CD4-positive, alpha-beta T cell (primary cell): ENCODE measurements around the gene MINDY3. TPM values are rescaled to one million over a fixed set of nuclear protein-coding genes. Genes with fewer than 3 reads are reported as not detected.

Source experiments
- ATAC-seq: fragments of 200-7000 bp; cut with Tn5 transposase; one replicate; pipeline ENCODE4 v1.10.0; 2022; ENCODE audit warnings: mild to moderate bottlenecking; ENCODE audit not compliant: poor library complexity
- CTCF ChIA-PET: fragments of 350-600 bp; sonication (Branson Sonifier 250); formaldehyde crosslinking; loops from one replicate; lab custom pipeline; 2021; ENCODE audit warnings: antibody characterized with exemption, inconsistent platforms; lab: Charles Lee
- POLR2A ChIA-PET: fragments of 350-600 bp; sonication (Branson Sonifier 250); formaldehyde crosslinking; loops from one replicate; lab custom pipeline; 2021; ENCODE audit warnings: antibody characterized with exemption, inconsistent platforms; lab: Charles Lee
- DNase-seq, 14 experiments: peaks; one replicate each; pipeline ENCODE4 v3.0.0-alpha.2; 2013 to 2020; ENCODE audit warnings: mixed read lengths in 2 of 14
- H3K27ac ChIP-seq, 2 donors: one replicate each; pipeline versions ENCODE4 v1.5.1 to v1.7.0; 2013; ENCODE audit warnings: low read length in 2 of 2, low read depth in 1 of 2, mild to moderate bottlenecking in 1 of 2
- H3K27me3 ChIP-seq, 2 experiments: 1 replicate in 1 of 2; 2 replicates in 1 of 2; pipeline versions ENCODE4 v1.6.1 to v1.7.0; 2013; ENCODE audit warnings: low read length in 2 of 2, control low read depth in 1 of 2, mild to moderate bottlenecking in 1 of 2, moderate library complexity in 1 of 2; ENCODE audit not compliant: insufficient read depth in 2 of 2, control insufficient read depth in 1 of 2
- H3K36me3 ChIP-seq: one replicate; pipeline ENCODE4 v1.6.1; 2013; ENCODE audit warnings: low read length, control low read depth; ENCODE audit not compliant: insufficient read depth
- H3K4me1 ChIP-seq: one replicate; pipeline ENCODE4 v1.6.1; 2013; ENCODE audit warnings: low read length, control low read depth; ENCODE audit not compliant: insufficient read depth
- H3K4me3 ChIP-seq: one replicate; pipeline ENCODE4 v1.5.1; 2013; ENCODE audit warnings: mild to moderate bottlenecking, low read length, moderate library complexity
- H3K9me3 ChIP-seq, 2 experiments: 1 replicate in 1 of 2; 2 replicates in 1 of 2; pipeline versions ENCODE4 v1.6.1 to v1.7.0; 2013; ENCODE audit warnings: low read length in 2 of 2, mild to moderate bottlenecking in 2 of 2, control low read depth in 1 of 2, moderate library complexity in 1 of 2; ENCODE audit not compliant: control insufficient read depth in 1 of 2, insufficient read depth in 1 of 2
- H3K27ac Mint-ChIP-seq: one replicate; pipeline ENCODE4 v1.8.0; 2020; ENCODE audit warnings: mixed read lengths
- H3K27me3 Mint-ChIP-seq: one replicate; pipeline ENCODE4 v1.8.0; 2021; ENCODE audit warnings: mixed read lengths
- H3K36me3 Mint-ChIP-seq: one replicate; pipeline ENCODE4 v1.8.0; 2021; ENCODE audit warnings: low read depth, mixed read lengths
- H3K4me1 Mint-ChIP-seq: one replicate; pipeline ENCODE4 v1.8.0; 2021; ENCODE audit warnings: low read depth, mixed read lengths
- H3K4me3 Mint-ChIP-seq: one replicate; pipeline ENCODE4 v1.8.0; 2020; ENCODE audit warnings: mild to moderate bottlenecking, mixed read lengths
- H3K9me3 Mint-ChIP-seq: one replicate; pipeline ENCODE4 v1.8.0; 2020; ENCODE audit warnings: mixed read lengths
- intact Hi-C, 2 experiments: fragments of 100-400 bp; cut with DNase I in 1 of 2; cut with micrococcal nuclease in 1 of 2; formaldehyde crosslinking; loops; one replicate each; pipeline versions ENCODE4 v1.15.1 to v1.9.0; 2023 to 2025; cut with DNase I, micrococcal nuclease
- total RNA-seq, 174 experiments: library from RNA in 2 of 174; stranded (reverse) in 2 of 174; gene quantifications; one replicate each; pipeline ENCODE4 v1.2.3 and lab custom pipeline; 2021 to 2026
- TF ChIP-seq, protein P1 (sequence below): fragments of 200-600 bp; IDR thresholded peaks from one replicate; pipeline ENCODE4 v1.8.0; 2022; ENCODE audit warnings: antibody characterized with exemption, mild to moderate bottlenecking

The MINDY3 gene
- total RNA-seq, 2 experiments from 2014 or later = 39.8 to 40.6 TPM

DNA sequence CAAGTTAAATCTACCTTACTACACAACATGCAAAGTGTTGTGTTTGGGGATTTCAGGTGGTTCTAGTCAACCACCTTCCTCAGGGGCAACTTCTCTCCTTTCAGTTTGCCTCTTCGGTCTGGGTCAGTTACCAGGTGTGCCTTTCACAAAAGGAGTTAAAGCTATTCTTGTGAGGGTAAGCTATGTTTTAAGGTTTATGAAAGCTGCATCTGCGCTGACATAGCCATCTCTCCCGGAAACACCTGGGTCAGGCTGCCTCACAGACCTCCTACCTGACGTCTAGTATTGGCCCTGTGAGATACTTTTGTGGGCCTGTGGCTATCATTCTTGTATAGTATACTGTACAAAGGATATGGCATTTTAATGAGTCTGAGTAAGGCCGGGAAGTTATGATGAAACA lies 72.9 kb downstream of the MINDY3 start:
- Histone ChIP-seq H3K27me3 (no peaks in the 10 kb centered on the region), H3K27ac (no peak overlapping the region), H3K36me3 (peaks cover 57% of the 10 kb centered on the region), H3K4me3 (no peak overlapping the region), H3K4me1 (no peaks in the 10 kb centered on the region), H3K9me3 (no peaks in the 10 kb centered on the region)
- no peak overlapping the region for H3K4me3 Mint-ChIP-seq
- H3K27ac Mint-ChIP-seq = no peak overlapping the region
- DNase-seq = no peak
- TF ChIP-seq, protein P1, sequence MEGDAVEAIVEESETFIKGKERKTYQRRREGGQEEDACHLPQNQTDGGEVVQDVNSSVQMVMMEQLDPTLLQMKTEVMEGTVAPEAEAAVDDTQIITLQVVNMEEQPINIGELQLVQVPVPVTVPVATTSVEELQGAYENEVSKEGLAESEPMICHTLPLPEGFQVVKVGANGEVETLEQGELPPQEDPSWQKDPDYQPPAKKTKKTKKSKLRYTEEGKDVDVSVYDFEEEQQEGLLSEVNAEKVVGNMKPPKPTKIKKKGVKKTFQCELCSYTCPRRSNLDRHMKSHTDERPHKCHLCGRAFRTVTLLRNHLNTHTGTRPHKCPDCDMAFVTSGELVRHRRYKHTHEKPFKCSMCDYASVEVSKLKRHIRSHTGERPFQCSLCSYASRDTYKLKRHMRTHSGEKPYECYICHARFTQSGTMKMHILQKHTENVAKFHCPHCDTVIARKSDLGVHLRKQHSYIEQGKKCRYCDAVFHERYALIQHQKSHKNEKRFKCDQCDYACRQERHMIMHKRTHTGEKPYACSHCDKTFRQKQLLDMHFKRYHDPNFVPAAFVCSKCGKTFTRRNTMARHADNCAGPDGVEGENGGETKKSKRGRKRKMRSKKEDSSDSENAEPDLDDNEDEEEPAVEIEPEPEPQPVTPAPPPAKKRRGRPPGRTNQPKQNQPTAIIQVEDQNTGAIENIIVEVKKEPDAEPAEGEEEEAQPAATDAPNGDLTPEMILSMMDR = no peak
- H3K9me3 Mint-ChIP-seq = no peaks in the 10 kb centered on the region
- intact Hi-C loops = no loop called here
- no peaks in the 10 kb centered on the region for H3K27me3 Mint-ChIP-seq
- ChIA-PET POLR2A (no interaction called here), CTCF (no interaction called here)
- no peak for ATAC-seq
- H3K4me1 Mint-ChIP-seq = no peaks in the 10 kb centered on the region
- H3K36me3 Mint-ChIP-seq = peaks cover 95% of the 10 kb centered on the region

DNA sequence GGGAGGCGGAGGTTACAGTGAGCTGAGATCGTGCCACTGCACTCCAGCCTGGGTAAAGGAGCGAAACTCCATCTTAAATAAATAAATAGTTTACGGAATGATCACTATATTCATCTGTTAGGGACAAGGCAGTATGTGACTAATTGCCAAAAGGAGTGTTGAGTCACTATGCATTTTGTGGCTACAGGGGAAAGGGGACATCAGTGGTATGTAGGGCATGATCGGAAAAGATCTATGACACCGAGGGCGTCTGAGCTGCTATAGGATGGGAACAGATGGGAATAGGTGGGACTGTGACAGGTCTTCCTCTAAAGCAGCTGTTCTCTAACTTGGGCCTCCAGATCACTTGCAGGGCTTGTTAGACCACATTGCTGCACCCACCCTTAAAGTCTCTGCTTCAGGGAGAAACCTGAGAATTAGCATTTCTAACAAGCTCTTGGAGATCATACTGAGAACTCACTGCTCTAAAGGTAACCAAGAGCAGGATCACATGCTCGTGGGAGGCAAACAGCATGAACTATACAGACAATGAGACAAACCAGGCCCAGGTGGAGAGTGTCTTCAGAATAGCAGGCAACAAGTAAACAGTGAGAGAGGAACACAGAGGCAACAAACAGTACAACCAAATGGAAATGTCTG lies 75.5 kb downstream of the MINDY3 start:
- H3K27ac ChIP-seq = no peak overlapping the region
- Mint-ChIP-seq H3K4me3 (no peak overlapping the region), H3K9me3 (no peaks in the 10 kb centered on the region), H3K36me3 (peaks cover 100% of the 10 kb centered on the region), H3K4me1 (no peaks in the 10 kb centered on the region), H3K27me3 (no peaks in the 10 kb centered on the region), H3K27ac (no peak overlapping the region)
- H3K9me3 ChIP-seq = no peaks in the 10 kb centered on the region
- ATAC-seq (no peak), DNase-seq (no peak)
- H3K27me3 ChIP-seq = no peaks in the 10 kb centered on the region
- ChIA-PET CTCF (no interaction called here), POLR2A (no interaction called here)
- H3K4me3 ChIP-seq = no peak overlapping the region
- peaks cover 69% of the 10 kb centered on the region for H3K36me3 ChIP-seq
- intact Hi-C loops = no loop called here
- no peaks in the 10 kb centered on the region for H3K4me1 ChIP-seq
- TF ChIP-seq, protein P1 = no peak

DNA sequence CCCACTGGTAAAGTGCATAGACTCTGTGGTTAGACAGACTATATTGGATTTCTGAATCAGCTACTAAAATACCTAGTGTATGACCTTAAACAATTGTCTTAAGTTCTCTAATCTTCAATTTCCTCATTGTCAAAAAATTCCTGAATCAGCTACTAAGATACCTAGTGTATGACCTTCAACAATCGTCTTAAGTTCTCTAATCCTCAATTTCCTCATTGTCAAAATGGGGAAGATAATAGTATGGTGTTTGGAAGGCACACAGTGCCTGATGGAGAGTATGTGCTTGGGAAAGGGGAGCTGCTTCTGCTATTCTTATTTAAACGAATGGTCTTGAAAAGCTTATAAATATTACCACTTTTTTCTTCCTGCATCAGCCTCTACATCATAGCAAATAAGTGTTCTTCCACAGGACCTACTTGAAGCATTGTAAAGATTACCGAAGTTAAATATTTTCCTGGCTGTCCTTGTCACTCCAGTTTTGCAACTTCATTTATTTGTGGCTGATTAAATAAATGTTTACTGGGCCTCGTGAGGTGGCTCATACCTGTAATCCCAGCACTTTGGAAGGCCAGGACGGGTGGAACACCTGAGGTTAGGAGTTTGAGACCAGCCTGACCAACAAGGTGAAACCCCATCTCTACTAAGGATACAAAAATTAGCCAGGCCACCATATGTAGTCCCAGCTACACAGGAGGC lies 76.2 kb downstream of the MINDY3 start:
- Mint-ChIP-seq H3K4me3 (no peak overlapping the region), H3K27ac (no peak overlapping the region), H3K9me3 (no peaks in the 10 kb centered on the region), H3K36me3 (peaks cover 100% of the 10 kb centered on the region), H3K27me3 (no peaks in the 10 kb centered on the region), H3K4me1 (no peaks in the 10 kb centered on the region)
- TF ChIP-seq, protein P1 = no peak
- POLR2A ChIA-PET = no interaction called here
- ATAC-seq (no peak), DNase-seq (no peak)
- H3K9me3 ChIP-seq = no peaks in the 10 kb centered on the region
- H3K27ac ChIP-seq = no peak overlapping the region
- no peak overlapping the region for H3K4me3 ChIP-seq
- no peaks in the 10 kb centered on the region for H3K27me3 ChIP-seq
- CTCF ChIA-PET = no interaction called here
- intact Hi-C loops = no loop called here
- H3K36me3 ChIP-seq = peaks cover 76% of the 10 kb centered on the region
- H3K4me1 ChIP-seq = no peaks in the 10 kb centered on the region
